GM18519 (cell line): ENCODE data around the gene ACOT4.
"Not testable (repeated sequence)": the region's sequence is repeated elsewhere in the genome, so short reads cannot be mapped to it uniquely, and the experiment has no call there.

Source experiments
- ATAC-seq: cut with Tn5 transposase; IDR thresholded peaks from one replicate; pipeline ENCODE4 v1.9.1; 2021; ENCODE audit warnings: mild to moderate bottlenecking, moderate library complexity; ENCODE audit not compliant: unreplicated experiment, low FRiP score

ACOT4 gene

GRCh38 chr14:73630009-73630780 is 38.5 kb downstream of the ACOT4 start:
- no peak for ATAC-seq

GRCh38 chr14:73633116-73634010 is 41.7 kb downstream of the ACOT4 start:
- ATAC-seq = no peak

GRCh38 chr14:73634011-73634833 is 42.5 kb downstream of the ACOT4 start:
- ATAC-seq = no peak

- ATAC-seq = not testable (repeated sequence)
Observed at GRCh38 chr14:73636355-73636754, 44.7 kb downstream of the ACOT4 start.

GRCh38 chr14:73637830-73638229 is 46.2 kb downstream of the ACOT4 start:
- no peak for ATAC-seq

GRCh38 chr14:73640796-73641365 is 49.2 kb downstream of the ACOT4 start:
- no peak for ATAC-seq

- ATAC-seq = peak; percentile 91
Observed at GRCh38 chr14:73644531-73645247, 53.0 kb downstream of the ACOT4 start, which contains the start of gene DNAL1. DNAL1 (plus strand) TSS chr14:73644986; CDS start chr14:73645040, 54 bp downstream.

GRCh38 chr14:73645248-73645610 is 53.6 kb downstream of the ACOT4 start:
- no peak for ATAC-seq
